NCI-H82 treated with DMSO at 0.1 percent for 48 hours (cell line): Measurements from ENCODE around the gene YIPF3.
A peak's percentile ranks its signal among the peaks of the same experiment; 100 is the strongest.
"Not testable (repeated sequence)": the region's sequence is repeated elsewhere in the genome, so short reads cannot be mapped to it uniquely, and the experiment has no call there.

Experiments used
- DNase-seq: peaks from one replicate; lab custom pipeline; 2025; ENCODE audit not compliant: unreplicated experiment; lab: John Stamatoyannopoulos, UW

Gene YIPF3

DNA sequence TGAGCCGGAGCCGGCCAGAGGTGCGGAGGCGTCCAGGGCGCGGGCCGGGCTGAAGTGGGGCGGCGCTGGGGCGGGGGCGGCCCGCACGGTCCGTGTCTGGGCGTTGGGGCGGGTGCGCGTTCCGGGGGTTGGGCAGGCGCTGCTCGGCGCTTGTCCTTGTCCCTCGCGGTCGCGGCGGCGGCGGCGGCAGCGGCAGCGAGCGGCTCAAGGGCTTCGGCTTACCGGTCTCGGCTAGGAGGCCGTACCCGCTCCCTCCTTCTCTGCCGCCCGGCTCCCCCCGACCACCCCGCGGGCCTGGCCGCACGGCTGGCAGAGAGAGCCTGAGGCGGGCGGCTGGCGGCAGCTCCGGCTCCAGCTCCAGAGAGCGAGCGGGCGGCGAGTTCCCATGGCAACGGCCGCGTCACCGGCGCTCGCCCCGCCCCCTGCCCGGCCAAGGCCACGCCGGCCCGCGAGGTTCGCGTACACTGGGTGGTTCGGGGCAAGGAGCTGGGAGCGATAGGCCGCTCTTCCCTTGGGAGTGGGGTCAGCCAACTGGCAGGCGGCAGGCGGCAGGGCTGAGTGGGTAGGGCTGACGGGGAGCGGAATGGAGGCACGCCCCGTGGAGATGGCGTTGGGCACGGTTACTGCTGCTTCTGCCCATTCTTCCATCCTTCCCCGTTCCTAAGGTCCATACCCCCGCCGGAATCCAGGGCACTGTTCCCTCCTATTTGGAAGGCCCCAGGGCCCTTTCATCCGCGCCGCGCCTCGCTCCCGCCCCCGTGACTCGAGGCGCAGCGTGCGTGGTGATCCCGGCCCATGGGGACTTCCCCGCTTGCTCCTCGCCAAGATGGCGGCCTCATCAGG lies 6.5 kb downstream of the YIPF3 start, which contains the start of gene LRRC73:
Gene LRRC73, minus strand, starts transcription at position 363 of the 843 bp plus-strand sequence. CDS start 561 bp downstream, outside the sequence.
- peak; percentile 29 for DNase-seq

DNA sequence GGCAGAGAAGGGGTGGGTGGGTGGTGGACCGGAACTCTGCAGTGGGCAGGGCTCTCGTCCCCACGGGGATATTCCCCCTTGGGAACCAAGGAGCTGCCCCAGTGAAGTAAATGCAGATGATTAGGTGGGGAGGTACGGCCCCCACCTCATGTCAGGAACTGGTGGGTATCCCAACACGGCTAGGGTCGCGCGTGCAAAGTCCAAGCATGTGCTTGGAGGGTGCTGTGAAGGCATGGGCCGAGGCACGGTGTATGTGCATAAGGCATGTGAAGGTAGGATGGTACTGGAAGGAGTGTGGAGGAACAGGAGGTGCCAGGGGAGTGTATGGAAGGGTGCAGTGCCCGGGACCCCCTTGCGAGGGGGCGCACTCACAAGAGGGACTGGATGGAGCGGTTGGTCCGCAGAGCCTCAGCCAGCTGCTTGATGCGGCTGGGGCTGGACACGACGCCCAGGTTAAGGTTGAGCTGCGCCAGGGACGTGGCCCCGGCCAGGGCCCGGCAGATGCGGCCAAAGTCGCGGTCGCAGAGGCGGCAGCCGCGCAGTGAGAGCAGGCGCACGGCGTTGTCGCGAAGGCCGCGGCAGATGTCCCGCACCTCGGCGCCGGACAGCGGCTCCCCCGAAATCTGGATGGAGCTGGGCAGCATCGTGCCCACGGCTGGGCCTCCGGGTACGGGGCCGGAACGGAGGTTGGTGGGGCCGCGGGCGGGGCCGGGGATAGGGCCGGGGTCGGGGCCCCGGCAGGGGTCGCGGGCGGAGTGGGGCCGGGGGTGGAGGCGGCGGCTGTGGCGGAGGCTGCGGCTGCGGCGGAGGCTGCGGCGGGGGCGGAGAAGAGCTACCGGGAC lies 7.4 kb downstream of the YIPF3 start:
- no peak for DNase-seq

DNA sequence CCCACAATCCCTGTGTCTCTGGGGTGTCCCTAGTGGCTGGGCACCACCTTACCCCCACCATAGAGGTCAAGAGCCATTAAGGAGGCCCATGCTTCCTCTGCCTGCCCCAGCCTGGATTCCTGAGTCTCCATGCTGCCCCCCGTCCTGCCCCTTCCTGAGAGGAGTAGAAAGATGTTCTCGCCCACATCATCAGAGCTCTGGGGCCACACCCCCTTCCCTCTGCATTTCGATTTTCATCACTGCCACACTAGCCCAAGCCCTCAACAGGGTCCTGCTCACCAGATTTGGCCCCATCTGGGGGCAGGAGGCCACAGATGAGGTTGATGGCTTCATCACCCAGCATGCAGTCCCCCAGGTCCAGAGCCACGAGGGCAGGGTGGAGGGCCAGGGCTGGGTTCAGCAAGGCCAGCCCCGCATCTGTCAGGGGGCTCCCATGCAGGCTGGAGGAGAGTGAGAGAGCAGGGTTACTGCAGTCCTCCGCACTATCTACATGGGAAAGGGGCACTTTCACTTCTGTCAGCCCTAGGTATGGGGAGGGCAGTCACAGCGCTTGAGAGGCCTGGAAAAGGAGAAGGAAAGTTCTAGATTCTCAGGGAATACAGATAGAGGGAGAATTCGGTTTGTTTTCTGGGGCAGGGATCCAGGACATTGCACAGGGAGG lies 8.1 kb downstream of the YIPF3 start:
- DNase-seq, result no peak

DNA sequence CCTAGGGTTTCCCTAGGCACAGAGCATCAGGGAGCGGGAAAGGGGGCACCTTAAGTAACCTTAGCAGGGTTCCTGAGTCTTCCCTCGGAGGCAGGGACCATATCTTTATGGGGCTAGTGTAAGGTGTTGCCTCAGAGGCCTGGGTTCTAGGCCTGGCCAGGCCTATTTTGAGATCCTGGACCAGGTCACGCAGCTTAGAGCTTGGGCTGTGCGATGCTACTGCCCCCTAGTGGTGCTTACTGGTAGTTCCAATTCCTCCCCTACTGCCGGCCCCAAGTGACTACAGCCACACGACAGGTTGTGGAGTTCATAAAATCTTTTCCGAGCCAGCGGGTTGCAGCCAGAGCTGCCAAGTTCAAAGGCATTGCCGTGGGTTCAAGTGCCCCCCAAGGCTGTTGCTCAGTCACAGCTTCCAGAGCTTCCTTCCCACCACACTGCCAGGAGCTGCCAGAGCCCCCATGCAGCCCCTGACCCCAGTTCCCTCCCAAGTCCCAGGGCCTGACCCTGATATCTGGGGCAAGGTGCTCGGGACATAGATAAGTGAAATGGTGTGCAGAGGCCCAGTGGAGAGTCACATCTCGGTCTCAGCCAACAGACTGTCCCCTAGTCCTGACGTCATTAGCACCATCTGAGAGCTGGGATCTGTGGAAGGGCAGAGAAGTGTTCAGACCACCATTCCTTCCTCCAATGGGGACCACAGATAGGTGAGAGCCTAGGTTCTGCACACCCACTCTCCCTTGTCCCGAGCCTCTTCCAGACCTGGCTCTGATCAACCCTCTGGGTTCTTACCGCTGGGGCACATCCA lies 9.9 kb downstream of the YIPF3 start:
- peak; percentile 55 for DNase-seq

DNA sequence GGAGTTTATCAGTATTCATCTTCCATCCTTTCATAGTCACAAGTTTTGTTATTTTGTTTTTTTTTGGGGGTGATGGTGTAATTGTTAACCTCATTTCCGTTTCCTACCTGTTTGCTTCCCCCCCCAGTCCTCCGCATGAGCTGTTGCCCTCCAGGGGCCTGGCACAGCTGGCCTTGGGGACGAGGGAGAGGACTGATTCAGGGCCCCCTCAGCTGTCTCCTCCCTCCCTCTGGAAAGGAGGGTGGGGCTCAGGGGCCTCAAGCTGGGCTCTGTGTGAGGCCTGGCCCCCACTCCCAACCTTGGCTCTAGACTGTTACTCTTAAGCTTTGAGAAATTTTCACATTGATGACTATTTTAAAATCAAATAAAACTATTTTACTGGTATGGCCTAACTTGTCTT lies 10.6 kb downstream of the YIPF3 start:
- no peak for DNase-seq

DNA sequence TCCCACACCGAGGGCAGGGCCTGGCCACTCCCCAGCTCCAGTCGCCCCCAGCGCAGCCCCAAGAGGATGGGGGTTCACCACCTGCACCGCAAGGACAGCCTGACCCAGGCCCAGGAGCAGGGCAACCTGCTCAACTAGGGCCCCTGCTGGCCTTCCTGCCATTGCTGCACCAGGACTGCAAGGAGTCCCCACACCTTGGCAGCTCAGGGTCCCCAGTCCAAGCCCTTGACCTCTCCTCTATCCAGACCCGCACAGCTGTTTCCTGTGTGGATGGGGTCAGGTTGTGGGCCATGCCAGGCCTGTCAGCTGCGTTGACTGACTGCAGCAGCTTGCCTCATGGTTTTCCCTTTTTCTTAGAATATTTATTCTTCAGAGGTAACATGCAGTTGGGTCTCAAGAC lies 11.0 kb downstream of the YIPF3 start:
- DNase-seq, result no peak

DNA sequence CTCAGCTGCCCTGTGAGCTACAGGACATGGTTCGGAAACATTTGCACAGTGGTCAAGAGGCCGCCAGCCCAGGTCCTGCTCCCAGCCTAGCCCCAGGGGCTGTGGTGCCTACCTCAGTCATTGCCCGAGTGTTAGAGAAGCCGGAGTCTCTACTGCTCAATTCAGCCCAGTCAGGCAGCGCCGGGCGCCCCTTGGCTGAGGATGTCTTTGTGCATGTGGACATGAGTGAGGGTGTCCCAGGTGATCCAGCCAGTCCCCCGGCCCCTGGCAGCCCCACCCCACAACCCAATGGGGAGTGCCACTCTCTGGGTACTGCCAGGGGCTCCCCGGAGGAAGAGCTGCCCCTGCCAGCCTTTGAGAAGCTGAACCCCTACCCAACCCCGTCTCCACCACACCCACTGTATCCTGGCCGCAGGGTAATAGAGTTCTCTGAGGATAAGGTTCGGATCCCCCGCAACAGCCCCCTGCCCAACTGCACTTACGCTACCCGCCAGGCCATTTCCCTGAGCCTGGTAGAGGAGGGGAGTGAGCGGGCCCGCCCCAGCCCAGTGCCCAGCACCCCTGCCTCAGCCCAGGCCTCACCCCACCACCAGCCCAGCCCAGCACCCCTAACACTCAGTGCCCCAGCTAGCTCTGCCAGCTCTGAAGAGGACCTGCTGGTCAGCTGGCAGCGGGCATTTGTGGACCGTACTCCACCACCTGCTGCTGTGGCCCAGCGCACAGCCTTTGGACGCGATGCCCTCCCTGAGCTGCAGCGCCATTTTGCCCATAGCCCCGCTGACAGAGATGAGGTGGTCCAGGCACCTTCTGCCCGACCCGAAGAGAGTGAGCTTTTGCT lies 11.8 kb downstream of the YIPF3 start:
- DNase-seq, result no peak

DNA sequence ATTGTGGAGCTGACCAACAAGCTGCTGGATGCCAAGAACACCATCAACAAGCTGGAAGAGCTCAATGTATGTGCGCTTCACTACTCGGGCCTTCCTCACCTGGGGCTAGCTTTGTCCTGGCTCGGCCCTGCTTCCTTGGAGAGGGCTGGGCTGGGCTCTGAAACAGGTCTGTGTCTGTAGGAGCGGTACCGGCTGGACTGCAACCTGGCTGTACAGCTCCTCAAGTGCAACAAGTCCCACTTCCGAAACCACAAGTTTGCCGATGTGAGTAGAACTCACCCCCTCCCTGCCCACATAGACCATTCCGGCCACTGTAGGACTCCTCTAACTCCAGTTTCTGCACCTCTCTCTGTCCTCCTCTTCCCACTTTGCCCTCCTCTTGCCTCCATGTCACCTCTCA lies 13.3 kb downstream of the YIPF3 start:
- no peak for DNase-seq

DNA sequence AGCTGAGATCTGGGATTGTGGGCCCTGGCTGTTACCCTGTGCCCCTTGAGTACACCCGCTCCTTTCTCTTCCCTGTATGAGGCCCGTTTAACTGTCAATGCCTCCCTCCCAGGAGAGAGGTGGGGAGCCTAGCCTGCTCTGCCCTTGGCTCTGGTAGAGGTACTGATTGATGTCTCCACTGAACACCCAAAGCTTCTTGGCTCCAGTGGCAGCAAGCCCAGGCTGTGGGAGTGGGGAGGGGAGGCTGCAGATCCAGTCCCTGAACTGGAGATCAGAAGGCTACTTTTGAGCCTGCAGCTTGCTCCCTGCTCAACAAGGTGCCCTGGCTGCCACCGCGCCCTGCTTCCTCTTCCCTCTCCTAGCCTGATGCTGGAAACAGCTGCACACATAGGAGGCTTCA lies 14.1 kb downstream of the YIPF3 start:
- no peak for DNase-seq

DNA sequence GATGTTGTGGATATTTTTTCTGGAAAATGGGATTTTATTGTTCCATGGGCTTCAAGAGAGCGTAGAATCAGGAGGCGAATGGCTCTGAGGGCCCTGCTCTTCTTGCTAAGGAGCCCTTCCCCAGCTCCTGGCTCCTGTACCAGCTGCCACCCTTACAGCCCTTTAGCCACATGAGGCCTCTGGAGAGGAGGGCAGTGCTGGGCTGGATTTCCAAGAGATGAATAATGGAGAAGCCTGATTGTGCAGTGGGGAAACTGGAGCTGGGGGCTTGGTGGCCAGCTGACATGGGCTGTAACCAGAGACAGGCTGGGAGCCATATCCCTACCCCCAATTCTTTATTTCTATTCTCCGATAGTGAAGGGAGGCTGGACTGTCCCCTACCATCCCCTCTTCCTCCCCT lies 15.8 kb downstream of the YIPF3 start:
- no peak for DNase-seq

DNA sequence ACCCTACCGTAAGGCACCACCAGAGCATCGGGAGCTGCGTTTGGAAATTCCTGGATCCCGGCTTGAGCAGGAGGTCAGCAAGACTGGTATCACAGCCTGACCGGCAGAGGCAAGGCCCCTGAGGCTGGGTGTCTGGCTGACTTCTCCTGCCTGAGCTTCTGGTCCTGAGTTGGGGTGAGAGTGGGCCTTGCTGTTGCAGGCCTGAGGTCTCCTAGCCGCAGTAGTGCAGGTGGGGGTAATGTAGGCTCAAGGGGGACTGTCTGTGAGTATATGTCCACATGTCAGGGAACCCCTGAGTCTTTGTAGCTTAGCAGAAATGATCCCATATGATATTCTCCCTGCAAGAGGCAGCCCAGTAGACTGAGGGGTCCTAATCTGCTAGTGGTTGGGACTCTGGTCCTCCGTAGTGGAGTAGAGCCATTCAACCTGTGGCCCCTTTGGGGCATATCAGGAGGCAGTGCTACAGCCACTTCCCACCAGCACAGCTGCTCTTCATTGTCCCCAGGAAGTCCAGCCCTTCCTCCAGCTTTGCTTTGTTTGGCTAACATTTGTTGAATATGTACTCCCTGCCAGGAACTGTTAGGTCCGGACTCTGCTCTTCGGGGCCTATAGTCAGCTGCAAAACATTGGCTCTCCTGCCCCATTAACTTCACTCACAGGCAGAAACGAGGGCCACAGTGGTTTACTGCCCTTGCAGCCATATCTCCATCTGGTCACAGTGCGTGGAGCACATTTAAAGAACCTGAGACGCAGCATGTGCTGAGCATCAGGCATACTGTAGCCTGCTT lies 17.5 kb downstream of the YIPF3 start:
- DNase-seq, result no peak

DNA sequence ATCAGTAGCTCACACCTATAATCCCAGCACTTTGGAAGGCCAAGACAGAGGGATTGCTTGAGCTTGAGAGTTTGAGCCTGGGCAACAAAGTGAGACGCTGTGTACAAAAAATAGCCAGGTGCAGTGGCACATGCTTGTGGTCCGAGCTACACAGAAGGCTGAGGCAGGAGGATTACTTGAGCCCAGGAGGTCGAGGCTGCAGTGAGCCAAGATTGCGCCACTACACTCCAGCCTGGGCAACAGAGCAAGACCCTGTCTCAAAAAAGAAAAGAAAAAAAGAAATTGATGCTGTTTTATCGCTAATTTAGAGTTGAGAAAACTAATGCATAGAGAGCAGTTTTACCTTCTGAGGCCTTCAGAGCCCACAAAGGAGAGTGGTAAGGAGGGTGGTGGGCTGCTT lies 18.4 kb downstream of the YIPF3 start:
- DNase-seq, result not testable (repeated sequence)

DNA sequence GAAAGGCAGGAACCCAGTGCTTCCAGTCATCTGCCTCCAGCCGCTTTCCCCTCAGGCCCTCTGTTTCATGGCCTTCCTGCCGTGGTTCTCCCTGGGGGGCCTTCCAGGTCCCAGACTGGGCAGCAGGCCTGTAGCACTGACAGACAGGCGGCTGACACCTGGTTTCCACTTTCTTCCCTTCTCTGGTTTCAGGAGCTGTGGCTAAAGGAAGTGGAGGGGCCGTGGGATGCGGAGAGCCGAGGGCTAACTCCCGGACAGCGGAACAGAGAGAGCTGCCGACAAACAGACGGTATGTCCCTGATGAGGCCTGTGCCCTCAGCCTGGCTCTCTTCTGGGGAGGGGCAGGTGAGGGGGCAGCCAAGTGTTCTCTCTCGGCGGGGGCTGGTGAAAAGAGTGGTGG lies 19.0 kb downstream of the YIPF3 start:
- DNase-seq, result no peak

DNA sequence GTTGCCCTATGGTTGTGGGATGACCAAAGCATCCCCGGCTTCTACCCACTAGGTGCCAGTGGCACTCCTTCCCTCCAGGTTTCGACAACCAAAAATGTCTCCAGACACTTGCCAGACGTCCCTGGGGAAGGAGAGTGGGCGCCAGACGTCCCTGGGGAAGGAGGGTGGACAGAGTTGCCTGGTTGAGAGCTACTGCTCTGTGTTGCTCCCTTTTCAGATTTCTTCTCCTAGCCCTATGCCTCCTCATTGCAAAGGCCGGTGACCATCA lies 19.7 kb downstream of the YIPF3 start:
- no peak for DNase-seq

DNA sequence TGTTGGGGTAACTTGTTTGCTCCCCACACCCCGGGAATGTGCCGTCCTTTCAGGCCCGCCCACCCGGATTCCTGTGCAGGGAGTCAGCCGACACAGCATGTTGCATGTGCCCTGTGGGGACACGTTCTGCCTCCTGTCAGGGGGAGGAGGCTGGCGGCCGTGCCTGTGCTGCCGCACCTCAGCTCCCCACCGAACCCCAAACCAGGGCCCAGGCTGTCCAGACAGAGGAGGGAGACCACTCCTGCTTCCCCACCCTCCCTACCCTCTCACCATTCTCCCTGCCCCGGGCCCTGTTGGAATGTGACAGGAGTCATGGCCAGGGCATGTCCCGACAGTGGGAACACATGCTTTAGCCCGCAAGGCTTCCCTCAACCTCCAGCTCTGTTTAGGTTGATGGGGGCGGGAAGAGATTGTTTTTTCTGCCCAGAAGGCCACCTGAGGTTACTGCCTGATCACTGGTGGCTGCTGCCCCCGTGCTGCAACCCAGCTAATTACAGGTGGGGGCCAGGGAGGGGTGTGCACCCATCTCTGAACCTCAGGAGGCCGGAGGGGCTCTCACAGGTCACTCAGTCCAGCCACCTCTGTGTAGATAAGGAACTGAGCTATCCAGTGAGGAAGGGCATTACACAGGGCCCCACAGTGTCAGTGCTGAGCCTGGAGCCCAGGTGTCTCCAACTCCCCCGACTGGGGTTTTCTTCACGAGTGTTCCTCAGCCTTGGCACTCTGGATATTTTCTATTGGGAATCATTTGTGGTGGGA lies 20.2 kb downstream of the YIPF3 start:
- no peak for DNase-seq

DNA sequence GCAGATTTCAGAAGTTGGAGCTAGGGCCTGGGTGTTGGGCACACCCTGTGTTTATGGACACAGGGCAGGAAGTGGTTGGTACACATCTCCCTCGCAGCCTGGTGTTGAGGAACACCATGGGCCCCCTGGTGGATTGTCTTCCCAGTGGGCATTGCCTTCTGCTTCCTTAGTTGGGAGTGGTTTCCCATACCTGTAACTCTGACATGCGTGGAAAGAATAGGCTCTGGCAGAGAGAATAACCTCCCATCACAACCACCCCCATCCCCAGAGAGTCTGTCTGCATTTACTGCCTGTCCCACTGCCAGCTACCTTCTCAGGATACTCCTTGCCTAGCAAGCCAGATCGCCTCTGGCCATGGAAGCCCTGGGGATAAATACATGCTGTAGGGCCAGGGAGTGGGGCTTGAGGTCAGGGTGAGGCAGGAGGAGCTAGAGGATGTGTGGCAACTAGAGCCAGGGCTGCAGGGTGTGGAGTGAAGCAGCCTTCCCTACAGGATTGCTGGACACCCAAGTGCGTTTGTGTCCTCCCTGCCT lies 21.3 kb downstream of the YIPF3 start:
- no peak for DNase-seq

DNA sequence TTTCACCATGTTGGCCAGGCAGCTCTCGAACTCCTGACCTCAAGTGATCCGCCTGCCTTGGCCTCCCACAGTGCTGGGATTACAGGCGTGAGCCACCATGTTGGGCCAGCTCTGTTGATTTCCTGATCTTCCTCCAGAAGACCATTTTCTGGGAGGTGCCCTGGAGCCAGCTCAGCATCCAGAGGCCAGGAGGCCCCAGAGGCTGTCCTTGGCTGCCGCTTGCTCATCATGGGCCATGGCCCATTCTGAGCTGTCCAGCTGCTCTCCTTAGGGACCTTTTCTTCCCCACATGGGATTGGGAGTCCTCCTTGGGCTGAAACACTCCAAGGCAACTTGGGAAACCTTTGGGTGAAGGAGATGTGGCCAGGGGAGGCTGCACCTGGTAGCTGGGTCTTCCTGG lies 22.0 kb downstream of the YIPF3 start:
- no peak for DNase-seq

DNA sequence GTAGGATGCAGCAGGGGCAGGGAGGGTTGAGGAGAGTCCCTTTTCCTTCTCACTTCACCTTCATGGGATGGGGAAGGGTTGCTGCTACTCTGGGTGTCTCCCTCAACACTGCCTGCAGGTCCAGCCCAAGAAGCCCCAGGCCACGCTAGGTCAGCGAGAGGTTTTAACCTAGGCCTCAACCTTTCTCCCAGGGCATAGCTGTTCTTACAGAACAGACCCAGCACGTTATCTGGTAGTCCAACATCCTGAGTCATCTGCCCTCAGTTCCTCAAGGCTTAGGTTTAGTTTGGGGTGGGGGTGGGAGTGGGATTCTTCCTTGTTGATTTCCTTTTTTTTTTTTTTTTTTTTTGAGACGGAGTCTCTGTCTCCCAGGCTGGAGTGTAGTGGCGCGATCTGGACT lies 22.4 kb downstream of the YIPF3 start:
- DNase-seq, result no peak
